ENCODE measurements around the gene HBP1. TPM values are rescaled to one million over a fixed set of nuclear protein-coding genes. Genes with fewer than 3 reads are reported as not detected.

The HBP1 gene
- total and polyA plus RNA-seq, 2 of the 4 experiments (the other 2 are of a cell fraction): 27.1 to 69.9 TPM

GRCh38 chr7:107213945-107214344 is 45.1 kb downstream of the HBP1 start:
- no TSS peak for BruUV-seq (replicated peaks)
- Histone ChIP-seq H3K9ac (ENCODE audit: low read depth, low read length) (no peak overlapping the region), H3K23ac (ENCODE audit: low read depth, low read length) (no peak overlapping the region), H3K27me3 (ENCODE audit: control insufficient read depth, insufficient read depth, low read length) (no peaks in the 10 kb centered on the region), H3K4ac (ENCODE audit: low read depth, low read length) (no peak overlapping the region), H3K4me1 (ENCODE audit: control insufficient read depth, insufficient read depth, low read length) (no peaks in the 10 kb centered on the region), H3K79me1 (ENCODE audit: low read depth in 1 of 2, low read length in 2 of 2) (peaks cover 0 to 4% of the 10 kb centered on the region in 2 experiments; a peak in 3 of 4 replicates), H2AK9ac (replicated peaks; ENCODE audit: low read depth, low read length, poor library complexity) (no peak overlapping the region), H3K4me3 (ENCODE audit: insufficient read depth, low read depth, low read length) (no peak overlapping the region), H2AFZ (replicated peaks; ENCODE audit: low read length, poor library complexity) (no peak overlapping the region), H4K91ac (ENCODE audit: insufficient read depth, low read depth, low read length) (no peak overlapping the region), H3K4me2 (ENCODE audit: low read depth, low read length) (no peak overlapping the region), H2BK15ac (ENCODE audit: low read depth, low read length) (no peak overlapping the region), H4K5ac (ENCODE audit: low read depth, low read length) (no peak overlapping the region), H2BK20ac (ENCODE audit: low read depth, low read length) (no peak overlapping the region), H2BK120ac (ENCODE audit: low read depth, low read length) (no peak overlapping the region), H3K18ac (ENCODE audit: low read depth, low read length) (no peak overlapping the region), H4K8ac (ENCODE audit: low read depth in 2 of 2, low read length in 2 of 2) (no peak overlapping the region), H3K56ac (ENCODE audit: extremely low read depth, insufficient read depth, low read length) (no peak overlapping the region), H3K9me3 (ENCODE audit: control insufficient read depth, insufficient read depth, low read length) (no peaks in the 10 kb centered on the region; the same call in 1 of the 2 replicates), H2AK5ac (ENCODE audit: low read depth, low read length) (no peak overlapping the region), H3K36me3 (ENCODE audit: control insufficient read depth, insufficient read depth, low read length) (peaks cover 5% of the 10 kb centered on the region), H4K20me1 (ENCODE audit: insufficient read depth, low read length) (no peaks in the 10 kb centered on the region), H3K27ac (ENCODE audit: insufficient read depth, low read length) (no peak overlapping the region), H2BK5ac (ENCODE audit: low read depth, low read length, poor library complexity, severe bottlenecking) (no peak overlapping the region), H3K14ac (replicated peaks; ENCODE audit: low read depth, low read length) (no peak overlapping the region), H3K9me1 (ENCODE audit: insufficient read depth, low read length) (peaks cover 3% of the 10 kb centered on the region; the same call in 1 of the 2 replicates)
- DNase-seq (no peak), ATAC-seq (ENCODE audit: low read depth) (no peak)
- intact Hi-C loops (cut with micrococcal nuclease) (no loop called here), in situ Hi-C loops (cut with MboI; ENCODE audit: low sequenced_read_pairs) (no loop called here), dilution Hi-C loops (cut with HindIII; ENCODE audit: low sequenced_read_pairs, unreplicated experiment) (no loop called here)
- TF ChIP-seq RCOR1 (IDR thresholded peaks at IDR 0.05; ENCODE audit: insufficient replicate concordance, low read length) (no peak), CTCF (conservative IDR thresholded peaks at IDR 0.05; ENCODE audit: low read depth, low read length) (no peak), MAZ (IDR thresholded peaks at IDR 0.05; ENCODE audit: borderline replicate concordance, low read depth, low read length) (no peak), POLR2A (IDR thresholded peaks at IDR 0.05; ENCODE audit: low read depth, low read length) (no peak), ELK1 (IDR thresholded peaks at IDR 0.05; ENCODE audit: borderline replicate concordance, low read depth, low read length) (no peak), CEBPB (IDR thresholded peaks at IDR 0.05; ENCODE audit: low read depth, low read length) (no peak), SMC3 (IDR thresholded peaks at IDR 0.05; ENCODE audit: low read depth, low read length) (no peak)
- ChIA-PET CTCF (no interaction called here), POLR2A (ENCODE audit: unreplicated experiment) (no interaction called here)

Measured in IMR-90 (cell line).